Measurements from ENCODE around the gene USP3.

DNA sequence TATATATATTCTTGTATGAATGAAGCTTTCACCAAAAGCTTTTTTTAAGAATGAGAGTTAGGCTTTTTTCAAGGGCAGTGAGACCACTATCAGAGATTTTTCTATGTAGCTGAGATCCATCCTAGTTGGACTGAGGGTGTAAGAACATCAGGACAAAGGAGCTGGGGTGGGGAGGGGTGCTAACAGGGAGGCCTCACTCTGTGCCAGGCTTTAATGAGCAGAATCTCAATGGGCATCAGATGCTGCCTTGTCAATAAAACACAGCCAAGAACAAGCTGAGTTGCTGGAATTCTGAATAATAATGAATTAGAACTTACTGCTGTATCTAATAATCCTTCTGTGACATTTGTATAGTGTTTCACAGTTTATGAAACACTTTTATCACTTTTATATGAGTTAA lies 41.4 kb upstream of the USP3 start:
- TF ChIP-seq, protein P1, sequence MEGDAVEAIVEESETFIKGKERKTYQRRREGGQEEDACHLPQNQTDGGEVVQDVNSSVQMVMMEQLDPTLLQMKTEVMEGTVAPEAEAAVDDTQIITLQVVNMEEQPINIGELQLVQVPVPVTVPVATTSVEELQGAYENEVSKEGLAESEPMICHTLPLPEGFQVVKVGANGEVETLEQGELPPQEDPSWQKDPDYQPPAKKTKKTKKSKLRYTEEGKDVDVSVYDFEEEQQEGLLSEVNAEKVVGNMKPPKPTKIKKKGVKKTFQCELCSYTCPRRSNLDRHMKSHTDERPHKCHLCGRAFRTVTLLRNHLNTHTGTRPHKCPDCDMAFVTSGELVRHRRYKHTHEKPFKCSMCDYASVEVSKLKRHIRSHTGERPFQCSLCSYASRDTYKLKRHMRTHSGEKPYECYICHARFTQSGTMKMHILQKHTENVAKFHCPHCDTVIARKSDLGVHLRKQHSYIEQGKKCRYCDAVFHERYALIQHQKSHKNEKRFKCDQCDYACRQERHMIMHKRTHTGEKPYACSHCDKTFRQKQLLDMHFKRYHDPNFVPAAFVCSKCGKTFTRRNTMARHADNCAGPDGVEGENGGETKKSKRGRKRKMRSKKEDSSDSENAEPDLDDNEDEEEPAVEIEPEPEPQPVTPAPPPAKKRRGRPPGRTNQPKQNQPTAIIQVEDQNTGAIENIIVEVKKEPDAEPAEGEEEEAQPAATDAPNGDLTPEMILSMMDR (IDR thresholded peaks at IDR 0.05; ENCODE audit: low read length): no peak
- TF ChIP-seq EZH2phosphoT487 (IDR thresholded peaks at IDR 0.05; ENCODE audit: low read length): no peak

Measured in MM.1S (cell line).